Panc1 (cell line): ENCODE results near the gene RIN1. TPM values are rescaled to one million over a fixed set of nuclear protein-coding genes. Genes with fewer than 3 reads are reported as not detected.
"Not testable (repeated sequence)": the region's sequence is repeated elsewhere in the genome, so short reads cannot be mapped to it uniquely, and the experiment has no call there.

ENCODE experiments used
- ATAC-seq: fragments of 200-7000 bp; cut with Tn5 transposase; 2 replicates; pipeline ENCODE4 v1.9.1; 2020; ENCODE audit warnings: mild to moderate bottlenecking, moderate library complexity
- BruUV-seq: library from RNA; stranded (reverse); fragments of 400-500 nt; replicated peaks from 2 replicates; lab custom pipeline; 2021; lab: Mats Ljungman, UMichigan
- CTCF ChIA-PET: fragments of 300-600 bp; sonication (Branson Sonifier 250); formaldehyde crosslinking; loops from one replicate; lab custom pipeline; 2022; ENCODE audit warnings: antibody characterized with exemption; lab: Charles Lee
- POLR2A ChIA-PET: fragments of 300-600 bp; sonication (Branson Sonifier 250); formaldehyde crosslinking; loops from one replicate; lab custom pipeline; 2022; ENCODE audit warnings: antibody characterized with exemption; lab: Charles Lee
- DNase-seq: peaks from one replicate; pipeline ENCODE4 v3.0.0-alpha.2; 2010; ENCODE audit warnings: low read depth, low spot score
- H3K27ac ChIP-seq: 2 replicates; pipeline ENCODE4 v1.5.1; 2011; ENCODE audit warnings: mild to moderate bottlenecking, low read length, inconsistent platforms
- H3K27me3 ChIP-seq: fragments of 200-500 bp; sonication (Bioruptor generic); 2 replicates; pipeline ENCODE4 v1.6.0; 2014; ENCODE audit warnings: low read length, inconsistent platforms; ENCODE audit not compliant: control insufficient read depth, insufficient read depth
- H3K36me3 ChIP-seq: fragments of 200-500 bp; sonication (Bioruptor generic); 2 replicates; pipeline ENCODE4 v1.5.1; 2014; ENCODE audit warnings: inconsistent platforms, mild to moderate bottlenecking, low read length, moderate library complexity; ENCODE audit not compliant: control insufficient read depth, insufficient read depth
- H3K4me1 ChIP-seq: 2 replicates; pipeline ENCODE4 v1.5.1; 2011; ENCODE audit warnings: inconsistent platforms, mild to moderate bottlenecking, low read length, moderate library complexity; ENCODE audit not compliant: control insufficient read depth, insufficient read depth
- H3K4me3 ChIP-seq, 2 experiments: 2 replicates each; pipeline ENCODE4 v1.5.1; 2011 to 2012; ENCODE audit warnings: low read depth in 2 of 2, low read length in 2 of 2, mild to moderate bottlenecking in 2 of 2, inconsistent platforms in 1 of 2, moderate library complexity in 1 of 2
- H3K9me3 ChIP-seq: fragments of 200-500 bp; sonication (Bioruptor generic); 2 replicates; pipeline ENCODE4 v1.5.1; 2014; ENCODE audit warnings: low read depth, mild to moderate bottlenecking, inconsistent platforms, low read length, moderate library complexity; ENCODE audit not compliant: control insufficient read depth, insufficient read depth
- POLR2AphosphoS5 ChIP-seq: IDR thresholded peaks from 2 replicates; pipeline ENCODE4 v1.6.1; 2012; ENCODE audit warnings: mild to moderate bottlenecking, low read depth, low read length, moderate library complexity
- SIN3A ChIP-seq: IDR thresholded peaks from 2 replicates; pipeline ENCODE4 v1.6.1; 2012; ENCODE audit warnings: low read depth, mild to moderate bottlenecking, low read length, moderate library complexity, borderline replicate concordance; ENCODE audit not compliant: insufficient read depth
- TCF7L2 ChIP-seq: IDR thresholded peaks from 2 replicates; pipeline ENCODE4 v1.6.1; 2011; ENCODE audit warnings: mild to moderate bottlenecking, low read depth, low read length, inconsistent platforms
- in situ Hi-C: cut with HindIII; loops from 2 replicates; pipeline ENCODE4 v1.10.0; 2016; ENCODE audit warnings: low sequenced_read_pairs, low pct_unique_long_range_greater_than_20kb
- intact Hi-C: fragments of 100-400 bp; cut with micrococcal nuclease; formaldehyde crosslinking; loops from one replicate; pipeline ENCODE4 v1.10.0; 2022; ENCODE audit not compliant: unreplicated experiment
- total RNA-seq: library from RNA; stranded (reverse); gene quantifications from one replicate; pipeline ENCODE4 v1.2.1, GENCODE V29; 2021; ENCODE audit not compliant: unreplicated experiment
- TF ChIP-seq, protein P1 (sequence below), 2 experiments: IDR thresholded peaks; 2 replicates each; pipeline ENCODE4 v1.6.1; 2011 to 2012; ENCODE audit warnings: low read depth in 2 of 2, control low read depth in 1 of 2, low read length in 1 of 2, mild to moderate bottlenecking in 1 of 2, moderate library complexity in 1 of 2; ENCODE audit not compliant: insufficient read depth in 1 of 2
- TF ChIP-seq, protein P2 (sequence below): fragments of 450-650 bp; IDR thresholded peaks from 2 replicates; pipeline ENCODE4 v1.5.1; 2017; ENCODE audit warnings: mild to moderate bottlenecking

RIN1 gene
- total RNA-seq, 1 experiment from 2014 or later, result 21.7 TPM

DNA sequence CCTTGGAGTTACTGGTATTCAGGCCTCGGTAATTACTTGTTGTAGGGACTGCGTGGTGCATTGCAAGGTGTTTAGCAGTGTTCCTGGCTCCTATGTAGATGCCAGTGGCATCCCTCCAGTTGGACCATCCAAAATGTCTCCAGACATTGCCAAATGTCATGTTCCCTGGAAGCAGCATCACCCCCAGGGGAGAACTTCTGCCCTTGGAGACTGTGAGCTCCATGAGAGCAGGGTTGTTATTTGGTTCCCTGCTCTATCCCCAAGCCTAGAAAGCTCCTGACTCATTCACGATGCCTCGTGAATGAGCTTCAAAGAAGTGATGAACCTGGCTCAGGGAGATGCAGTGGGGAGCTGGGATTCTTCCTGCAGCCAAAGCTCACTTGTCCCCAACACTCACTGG, 14.6 kb downstream of the RIN1 start:
- in situ Hi-C loops (no loop called here), intact Hi-C loops (no loop called here)
- peaks cover 10% of the 10 kb centered on the region for H3K4me1 ChIP-seq
- ChIA-PET CTCF (interaction anchor here (0.6 kb wide), 1 partner anchor 64 kb away, joined by 4 read pairs; no protein-coding TSS in a partner anchor), POLR2A (interaction anchor here (0.5 kb wide), 1 partner anchor 38 kb away, joined by 3 read pairs; no protein-coding TSS in a partner anchor)
- TF ChIP-seq POLR2AphosphoS5, result no peak
- TF ChIP-seq SIN3A, result no peak
- BruUV-seq, result no TSS peak
- no peaks in the 10 kb centered on the region for H3K9me3 ChIP-seq
- no peaks in the 10 kb centered on the region for H3K36me3 ChIP-seq
- no peaks in the 10 kb centered on the region for H3K27me3 ChIP-seq
- ATAC-seq, result no peak
- no peak for DNase-seq
- H3K27ac ChIP-seq, result no peak overlapping the region
- H3K4me3 ChIP-seq, result no peak overlapping the region

DNA sequence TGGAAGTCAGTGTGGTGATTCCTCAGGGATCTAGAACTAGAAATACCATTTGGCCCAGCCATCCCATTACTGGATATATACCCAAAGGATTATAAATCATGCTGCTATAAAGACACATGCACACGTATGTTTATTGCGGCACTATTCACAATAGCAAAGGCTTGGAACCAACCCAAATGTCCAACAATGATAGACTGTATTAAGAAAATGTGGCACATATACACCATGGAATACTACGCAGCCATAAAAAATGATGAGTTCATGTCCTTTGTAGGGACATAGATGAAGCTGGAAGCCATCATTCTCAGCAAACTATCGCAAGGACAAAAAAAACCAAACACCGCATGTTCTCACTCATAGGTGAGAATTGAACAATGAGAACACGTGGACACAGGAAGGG, 15.5 kb downstream of the RIN1 start:
- in situ Hi-C loops, H3K36me3 ChIP-seq, H3K27me3 ChIP-seq, H3K4me1 ChIP-seq, H3K9me3 ChIP-seq, intact Hi-C loops, H3K27ac ChIP-seq, H3K4me3 ChIP-seq, CTCF ChIA-PET, POLR2A ChIA-PET, DNase-seq, ATAC-seq, BruUV-seq: not testable (repeated sequence)

DNA sequence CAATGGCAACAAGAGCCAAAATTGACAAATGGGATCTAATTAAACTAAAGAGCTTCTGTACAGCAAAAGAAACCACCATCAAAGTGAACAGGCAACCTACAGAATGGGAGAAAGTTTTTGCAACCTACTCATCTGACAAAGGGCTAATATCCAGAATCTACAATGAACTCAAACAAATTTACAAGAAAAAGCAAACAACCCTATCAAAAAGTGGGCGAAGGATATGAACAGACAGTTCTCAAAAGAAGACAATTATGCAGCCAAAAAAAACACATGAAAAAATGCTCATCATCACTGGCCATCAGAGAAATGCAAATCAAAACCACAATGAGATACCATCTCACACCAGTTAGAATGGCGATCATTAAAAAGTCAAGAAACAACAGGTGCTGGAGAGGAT, 15.9 kb downstream of the RIN1 start:
- H3K36me3 ChIP-seq, BruUV-seq, CTCF ChIA-PET: not testable (repeated sequence)

DNA sequence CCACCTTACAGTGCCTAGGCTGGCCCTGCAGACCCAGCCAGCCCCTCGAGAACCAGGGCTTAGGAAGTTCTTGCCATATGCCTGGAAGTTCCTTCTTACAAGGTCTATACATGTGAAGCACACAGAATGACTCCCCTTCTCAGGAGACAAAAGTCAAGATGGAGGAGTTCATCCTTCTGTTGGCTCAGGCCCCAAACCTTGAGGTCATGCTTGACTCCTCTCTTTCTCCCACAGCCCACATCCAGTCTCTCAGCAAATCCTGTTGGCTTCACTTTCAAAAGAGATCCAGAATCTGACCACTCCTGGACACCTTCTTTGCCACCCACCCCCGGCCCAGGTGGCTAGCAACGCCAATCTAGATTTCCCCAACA, 17.6 kb downstream of the RIN1 start:
- TF ChIP-seq, protein P1, sequence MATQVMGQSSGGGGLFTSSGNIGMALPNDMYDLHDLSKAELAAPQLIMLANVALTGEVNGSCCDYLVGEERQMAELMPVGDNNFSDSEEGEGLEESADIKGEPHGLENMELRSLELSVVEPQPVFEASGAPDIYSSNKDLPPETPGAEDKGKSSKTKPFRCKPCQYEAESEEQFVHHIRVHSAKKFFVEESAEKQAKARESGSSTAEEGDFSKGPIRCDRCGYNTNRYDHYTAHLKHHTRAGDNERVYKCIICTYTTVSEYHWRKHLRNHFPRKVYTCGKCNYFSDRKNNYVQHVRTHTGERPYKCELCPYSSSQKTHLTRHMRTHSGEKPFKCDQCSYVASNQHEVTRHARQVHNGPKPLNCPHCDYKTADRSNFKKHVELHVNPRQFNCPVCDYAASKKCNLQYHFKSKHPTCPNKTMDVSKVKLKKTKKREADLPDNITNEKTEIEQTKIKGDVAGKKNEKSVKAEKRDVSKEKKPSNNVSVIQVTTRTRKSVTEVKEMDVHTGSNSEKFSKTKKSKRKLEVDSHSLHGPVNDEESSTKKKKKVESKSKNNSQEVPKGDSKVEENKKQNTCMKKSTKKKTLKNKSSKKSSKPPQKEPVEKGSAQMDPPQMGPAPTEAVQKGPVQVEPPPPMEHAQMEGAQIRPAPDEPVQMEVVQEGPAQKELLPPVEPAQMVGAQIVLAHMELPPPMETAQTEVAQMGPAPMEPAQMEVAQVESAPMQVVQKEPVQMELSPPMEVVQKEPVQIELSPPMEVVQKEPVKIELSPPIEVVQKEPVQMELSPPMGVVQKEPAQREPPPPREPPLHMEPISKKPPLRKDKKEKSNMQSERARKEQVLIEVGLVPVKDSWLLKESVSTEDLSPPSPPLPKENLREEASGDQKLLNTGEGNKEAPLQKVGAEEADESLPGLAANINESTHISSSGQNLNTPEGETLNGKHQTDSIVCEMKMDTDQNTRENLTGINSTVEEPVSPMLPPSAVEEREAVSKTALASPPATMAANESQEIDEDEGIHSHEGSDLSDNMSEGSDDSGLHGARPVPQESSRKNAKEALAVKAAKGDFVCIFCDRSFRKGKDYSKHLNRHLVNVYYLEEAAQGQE (IDR thresholded peaks at IDR 0.05; ENCODE audit: insufficient read depth in 1 of 2, low read depth in 2 of 2, low read length in 1 of 2), result no peak
- TF ChIP-seq POLR2AphosphoS5, result no peak
- TF ChIP-seq, protein P2, sequence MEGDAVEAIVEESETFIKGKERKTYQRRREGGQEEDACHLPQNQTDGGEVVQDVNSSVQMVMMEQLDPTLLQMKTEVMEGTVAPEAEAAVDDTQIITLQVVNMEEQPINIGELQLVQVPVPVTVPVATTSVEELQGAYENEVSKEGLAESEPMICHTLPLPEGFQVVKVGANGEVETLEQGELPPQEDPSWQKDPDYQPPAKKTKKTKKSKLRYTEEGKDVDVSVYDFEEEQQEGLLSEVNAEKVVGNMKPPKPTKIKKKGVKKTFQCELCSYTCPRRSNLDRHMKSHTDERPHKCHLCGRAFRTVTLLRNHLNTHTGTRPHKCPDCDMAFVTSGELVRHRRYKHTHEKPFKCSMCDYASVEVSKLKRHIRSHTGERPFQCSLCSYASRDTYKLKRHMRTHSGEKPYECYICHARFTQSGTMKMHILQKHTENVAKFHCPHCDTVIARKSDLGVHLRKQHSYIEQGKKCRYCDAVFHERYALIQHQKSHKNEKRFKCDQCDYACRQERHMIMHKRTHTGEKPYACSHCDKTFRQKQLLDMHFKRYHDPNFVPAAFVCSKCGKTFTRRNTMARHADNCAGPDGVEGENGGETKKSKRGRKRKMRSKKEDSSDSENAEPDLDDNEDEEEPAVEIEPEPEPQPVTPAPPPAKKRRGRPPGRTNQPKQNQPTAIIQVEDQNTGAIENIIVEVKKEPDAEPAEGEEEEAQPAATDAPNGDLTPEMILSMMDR, result no peak
- no peak for TF ChIP-seq SIN3A
- TF ChIP-seq TCF7L2, result no peak
- in situ Hi-C loops (no loop called here), intact Hi-C loops (no loop called here)
- BruUV-seq, result no TSS peak
- DNase-seq (no peak), ATAC-seq (no peak)
- ChIA-PET POLR2A (no interaction called here), CTCF (interaction anchor here (0.6 kb wide), 1 partner anchor 15 kb away, joined by 5 read pairs; no protein-coding TSS in a partner anchor)
- Histone ChIP-seq H3K9me3 (no peaks in the 10 kb centered on the region), H3K27me3 (no peaks in the 10 kb centered on the region), H3K4me3 (no peak overlapping the region), H3K27ac (no peak overlapping the region), H3K4me1 (peaks cover 4% of the 10 kb centered on the region; the same call in 1 of the 2 replicates), H3K36me3 (no peaks in the 10 kb centered on the region)

More for the DNA sequence above, 15.9 kb downstream of the RIN1 start:
- in situ Hi-C loops, H3K4me3 ChIP-seq, H3K4me1 ChIP-seq, H3K9me3 ChIP-seq, DNase-seq, intact Hi-C loops, ATAC-seq, H3K27ac ChIP-seq, H3K27me3 ChIP-seq, POLR2A ChIA-PET: not testable (repeated sequence)
